ENCODE results near the gene CRPPA. TPM values are rescaled to one million over a fixed set of nuclear protein-coding genes. Genes with fewer than 3 reads are reported as not detected.

CRPPA gene
- total RNA-seq, 2 experiments from 2014 or later = not detected

DNA sequence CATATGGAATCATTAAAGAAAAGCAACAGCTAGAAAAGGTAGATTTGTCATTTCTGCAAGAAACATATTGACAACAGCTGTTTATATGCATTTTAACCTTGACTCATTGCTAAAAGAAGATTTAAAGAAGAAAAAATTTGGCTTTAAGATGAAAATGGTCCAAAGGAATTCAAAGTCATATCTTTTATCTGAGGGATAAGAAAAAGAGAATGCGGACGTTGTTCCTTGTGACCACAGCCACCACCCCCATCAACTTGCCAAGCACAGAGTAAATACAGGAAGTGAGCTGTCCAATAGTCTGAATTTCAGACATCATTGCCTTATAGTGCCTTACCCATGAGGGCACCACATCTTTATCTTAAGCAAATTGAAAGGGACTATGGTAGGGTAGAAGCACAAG lies 7.3 kb upstream of the CRPPA start:
- H3K4me2 ChIP-seq (ENCODE audit: low read length) = no peak overlapping the region
- intact Hi-C loops (cut with micrococcal nuclease; ENCODE audit: unreplicated experiment) = no loop called here
- no peaks in the 10 kb centered on the region for H3K9me2 ChIP-seq (ENCODE audit: insufficient read depth, low read length)
- H3K4me1 ChIP-seq (ENCODE audit: insufficient read depth, low read length, poor library complexity, severe bottlenecking) = no peaks in the 10 kb centered on the region
- H3K36me3 ChIP-seq (ENCODE audit: insufficient read depth, low read length) = no peaks in the 10 kb centered on the region
- H2AFZ ChIP-seq (ENCODE audit: low read length) = no peak overlapping the region
- DNase-seq (ENCODE audit: low spot score) = no peak
- TF ChIP-seq EZH2phosphoT487 (IDR thresholded peaks at IDR 0.05; ENCODE audit: borderline replicate concordance, low read depth, low read length) = no peak
- TF ChIP-seq, protein P1, sequence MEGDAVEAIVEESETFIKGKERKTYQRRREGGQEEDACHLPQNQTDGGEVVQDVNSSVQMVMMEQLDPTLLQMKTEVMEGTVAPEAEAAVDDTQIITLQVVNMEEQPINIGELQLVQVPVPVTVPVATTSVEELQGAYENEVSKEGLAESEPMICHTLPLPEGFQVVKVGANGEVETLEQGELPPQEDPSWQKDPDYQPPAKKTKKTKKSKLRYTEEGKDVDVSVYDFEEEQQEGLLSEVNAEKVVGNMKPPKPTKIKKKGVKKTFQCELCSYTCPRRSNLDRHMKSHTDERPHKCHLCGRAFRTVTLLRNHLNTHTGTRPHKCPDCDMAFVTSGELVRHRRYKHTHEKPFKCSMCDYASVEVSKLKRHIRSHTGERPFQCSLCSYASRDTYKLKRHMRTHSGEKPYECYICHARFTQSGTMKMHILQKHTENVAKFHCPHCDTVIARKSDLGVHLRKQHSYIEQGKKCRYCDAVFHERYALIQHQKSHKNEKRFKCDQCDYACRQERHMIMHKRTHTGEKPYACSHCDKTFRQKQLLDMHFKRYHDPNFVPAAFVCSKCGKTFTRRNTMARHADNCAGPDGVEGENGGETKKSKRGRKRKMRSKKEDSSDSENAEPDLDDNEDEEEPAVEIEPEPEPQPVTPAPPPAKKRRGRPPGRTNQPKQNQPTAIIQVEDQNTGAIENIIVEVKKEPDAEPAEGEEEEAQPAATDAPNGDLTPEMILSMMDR (conservative IDR thresholded peaks at IDR 0.05; ENCODE audit: low read length) = no peak
- H3K4me3 ChIP-seq (ENCODE audit: low read depth, low read length, poor library complexity, severe bottlenecking) = no peak overlapping the region
- H3K27ac ChIP-seq (ENCODE audit: low read depth, low read length, poor library complexity, severe bottlenecking) = no peak overlapping the region
- H4K20me1 ChIP-seq (ENCODE audit: insufficient read depth, low read length) = no peaks in the 10 kb centered on the region; the same call in 1 of the 2 replicates
- BruUV-seq (replicated peaks) = no TSS peak
- H3K9me3 ChIP-seq (ENCODE audit: low read length) = no peaks in the 10 kb centered on the region
- POLR2A ChIA-PET = interaction anchor here (0.7 kb wide), 1 partner anchor 26 kb away, joined by 3 read pairs; no protein-coding TSS in a partner anchor
- CTCF ChIA-PET (ENCODE audit: unreplicated experiment) = no interaction called here
- H3K79me2 ChIP-seq (ENCODE audit: insufficient read depth, low read depth, low read length) = no peaks in the 10 kb centered on the region

DNA sequence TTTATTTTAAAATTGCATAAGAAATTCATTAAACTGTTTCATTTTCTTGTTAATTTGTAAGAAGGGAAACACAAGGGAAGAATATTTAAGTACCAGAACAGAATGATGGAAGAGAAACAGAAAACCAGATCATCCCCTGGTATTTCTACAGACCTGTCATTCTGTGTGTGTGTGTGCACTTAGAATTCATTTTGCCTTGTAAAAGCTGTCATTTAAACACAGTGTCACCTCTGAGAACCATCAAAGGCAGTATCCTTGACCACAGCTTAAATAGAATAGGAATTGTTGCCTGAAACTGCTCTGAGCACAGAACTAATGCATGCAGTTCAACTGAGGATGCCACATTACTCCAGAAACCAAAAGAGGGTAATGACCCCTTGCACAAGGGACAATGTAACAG lies 6.8 kb upstream of the CRPPA start:
- no peaks in the 10 kb centered on the region for H3K79me2 ChIP-seq (ENCODE audit: insufficient read depth, low read depth, low read length)
- H2AFZ ChIP-seq (ENCODE audit: low read length) = no peak overlapping the region
- H3K36me3 ChIP-seq (ENCODE audit: insufficient read depth, low read length) = no peaks in the 10 kb centered on the region
- H3K4me1 ChIP-seq (ENCODE audit: insufficient read depth, low read length, poor library complexity, severe bottlenecking) = no peaks in the 10 kb centered on the region
- CTCF ChIA-PET (ENCODE audit: unreplicated experiment) = no interaction called here
- no peak overlapping the region for H3K4me3 ChIP-seq (ENCODE audit: low read depth, low read length, poor library complexity, severe bottlenecking)
- no peaks in the 10 kb centered on the region for H3K9me3 ChIP-seq (ENCODE audit: low read length)
- H4K20me1 ChIP-seq (ENCODE audit: insufficient read depth, low read length) = no peaks in the 10 kb centered on the region
- intact Hi-C loops (cut with micrococcal nuclease; ENCODE audit: unreplicated experiment) = no loop called here
- no peak overlapping the region for H3K27ac ChIP-seq (ENCODE audit: low read depth, low read length, poor library complexity, severe bottlenecking)
- TF ChIP-seq, protein P1 (conservative IDR thresholded peaks at IDR 0.05; ENCODE audit: low read length) = no peak
- no peak for TF ChIP-seq EZH2phosphoT487 (IDR thresholded peaks at IDR 0.05; ENCODE audit: borderline replicate concordance, low read depth, low read length)
- no peak overlapping the region for H3K4me2 ChIP-seq (ENCODE audit: low read length)
- no peaks in the 10 kb centered on the region for H3K9me2 ChIP-seq (ENCODE audit: insufficient read depth, low read length)
- POLR2A ChIA-PET = no interaction called here
- DNase-seq (ENCODE audit: low spot score) = no peak
- BruUV-seq (replicated peaks) = no TSS peak

DNA sequence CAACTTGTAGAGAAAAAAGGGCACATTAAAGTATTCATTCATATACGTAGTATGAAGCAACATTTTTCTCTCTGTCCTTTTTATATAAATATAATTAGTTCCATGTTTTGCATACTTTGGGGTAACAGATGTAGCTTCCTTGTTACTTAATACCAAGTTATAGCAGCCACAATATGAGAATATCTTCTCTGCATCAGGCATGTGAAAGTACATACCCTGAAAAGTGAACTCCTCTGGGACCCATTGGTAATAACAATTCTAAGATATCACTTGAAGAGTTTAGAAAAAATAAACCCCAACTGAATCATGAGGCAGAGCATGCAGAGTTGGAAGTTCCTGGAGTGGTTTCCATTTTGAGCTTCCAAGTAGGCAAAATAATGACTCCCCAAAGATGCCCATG lies 2.4 kb upstream of the CRPPA start:
- no peaks in the 10 kb centered on the region for H4K20me1 ChIP-seq (ENCODE audit: insufficient read depth, low read length)
- no peaks in the 10 kb centered on the region for H3K4me1 ChIP-seq (ENCODE audit: insufficient read depth, low read length, poor library complexity, severe bottlenecking)
- H3K4me3 ChIP-seq (ENCODE audit: low read depth, low read length, poor library complexity, severe bottlenecking) = no peak overlapping the region
- H3K9me3 ChIP-seq (ENCODE audit: low read length) = no peaks in the 10 kb centered on the region
- H3K36me3 ChIP-seq (ENCODE audit: insufficient read depth, low read length) = no peaks in the 10 kb centered on the region
- H3K79me2 ChIP-seq (ENCODE audit: insufficient read depth, low read depth, low read length) = no peaks in the 10 kb centered on the region
- no peaks in the 10 kb centered on the region for H3K9me2 ChIP-seq (ENCODE audit: insufficient read depth, low read length)
- no peak overlapping the region for H3K27ac ChIP-seq (ENCODE audit: low read depth, low read length, poor library complexity, severe bottlenecking)
- no peak for DNase-seq (ENCODE audit: low spot score)
- no peak overlapping the region for H2AFZ ChIP-seq (ENCODE audit: low read length)
- no peak overlapping the region for H3K4me2 ChIP-seq (ENCODE audit: low read length)
- TF ChIP-seq EZH2phosphoT487 (IDR thresholded peaks at IDR 0.05; ENCODE audit: borderline replicate concordance, low read depth, low read length) = no peak
- TF ChIP-seq, protein P1 (conservative IDR thresholded peaks at IDR 0.05; ENCODE audit: low read length) = no peak
- CTCF ChIA-PET (ENCODE audit: unreplicated experiment) = no interaction called here
- no TSS peak for BruUV-seq (replicated peaks)
- intact Hi-C loops (cut with micrococcal nuclease; ENCODE audit: unreplicated experiment) = no loop called here
- POLR2A ChIA-PET = interaction anchor here (0.9 to 1.1 kb wide), 2 partner anchors 29 to 370 kb away, joined by 3 to 4 read pairs; no protein-coding TSS in a partner anchor
